ENCODE results near the gene SPATA12. TPM values are rescaled to one million over a fixed set of nuclear protein-coding genes. Genes with fewer than 3 reads are reported as not detected.

Gene SPATA12
- total and polyA plus RNA-seq, 2 of the 8 experiments (the other 6 are each of a cell fraction or from before 2014, with no cell fraction given): 0.19 to 0.97 TPM

GRCh38 chr3:57052662-57053061, 7.8 kb upstream of the SPATA12 start:
- 94% methylated on average over 5 of the region's 5 CpGs; no CpG with 5 or more reads in 1 of the 2 experiments for WGBS, 2 experiments (ENCODE audit: extremely low coverage in 1 of 2, insufficient coverage in 1 of 2, insufficient read length in 1 of 2, insufficient replicate concordance in 2 of 2, low coverage in 1 of 2, low lambda C conversion rate in 2 of 2, missing lambda C conversion rate in 1 of 2)
- Histone ChIP-seq H3K9me3 (ENCODE audit: insufficient read depth in 2 of 2, low read depth in 1 of 2, low read length in 1 of 2) (no peaks in the 10 kb centered on the region), H3K27me3 (replicated peaks in 1 of 4; ENCODE audit: control insufficient read depth in 3 of 4, extremely low read depth in 1 of 4, insufficient read depth in 3 of 4, low read length in 3 of 4) (no peaks in the 10 kb centered on the region), H3K79me2 (ENCODE audit: control insufficient read depth in 1 of 2, insufficient read depth in 2 of 2, low read length in 2 of 2) (no peaks in the 10 kb centered on the region), H2BK15ac (ENCODE audit: low read length) (no peak overlapping the region), H3K18ac (ENCODE audit: extremely low read depth, low read length) (no peak overlapping the region), H3K14ac (ENCODE audit: insufficient read length) (no peak overlapping the region), H4K91ac (replicated peaks; ENCODE audit: insufficient read length, low read length) (no peak overlapping the region), H3K23ac (ENCODE audit: insufficient read length) (no peak overlapping the region), H3K79me1 (ENCODE audit: low read depth, low read length) (no peaks in the 10 kb centered on the region), H3K4me3 (ENCODE audit: extremely low read depth in 1 of 4, insufficient read depth in 2 of 4, low read depth in 3 of 4, low read length in 4 of 4) (no peak overlapping the region), H3K4me2 (ENCODE audit: insufficient read depth in 1 of 2, low read depth in 2 of 2, low read length in 2 of 2) (no peak overlapping the region), H3K4ac (replicated peaks; ENCODE audit: insufficient read length, low read depth, low read length) (no peak overlapping the region), H4K20me1 (replicated peaks in 1 of 2; ENCODE audit: control insufficient read depth in 1 of 2, insufficient read depth in 2 of 2, low read length in 2 of 2) (peaks cover 0 to 1% of the 10 kb centered on the region in 2 experiments), H2AK5ac (ENCODE audit: low read depth, low read length) (no peak overlapping the region), H3K23me2 (ENCODE audit: low read depth, low read length) (no peaks in the 10 kb centered on the region), H2BK20ac (ENCODE audit: low read length) (no peak overlapping the region), H3K4me1 (replicated peaks in 1 of 4; ENCODE audit: control insufficient read depth in 3 of 4, insufficient read depth in 4 of 4, low read length in 3 of 4) (no peaks in the 10 kb centered on the region; a peak in 1 of 7 replicates), H3K36me3 (ENCODE audit: control insufficient read depth in 2 of 4, insufficient read depth in 4 of 4, low read length in 3 of 4) (no peaks in the 10 kb centered on the region), H2BK120ac (replicated peaks; ENCODE audit: low read depth, low read length) (no peak overlapping the region), H4K5ac (ENCODE audit: insufficient read length, low read depth, low read length) (no peak overlapping the region), H4K8ac (ENCODE audit: extremely low read depth, insufficient read depth, low read length) (no peak overlapping the region), H2BK5ac (ENCODE audit: low read depth, low read length) (no peak overlapping the region; the same call in none of the 2 replicates), H2BK12ac (ENCODE audit: low read depth, low read length) (no peak overlapping the region), H3K56ac (replicated peaks; ENCODE audit: insufficient read length, low read depth, low read length) (no peak overlapping the region), H2AFZ (ENCODE audit: low read length) (no peak overlapping the region), H3K27ac (ENCODE audit: low read depth, low read length) (no peak overlapping the region), H3K9ac (replicated peaks in 1 of 4; ENCODE audit: extremely low read depth in 1 of 4, low read depth in 3 of 4, low read length in 3 of 4) (no peak overlapping the region)
- CTCF ChIA-PET (ENCODE audit: partially characterized antibody): interaction anchor here (0.5 kb wide), 1 partner anchor 18 kb away, joined by 3 read pairs; no protein-coding TSS in a partner anchor
- FAIRE-seq (no peak), DNase-seq (ENCODE audit: low read depth in 1 of 2, low spot score in 2 of 2) (no peak)
- POLR2A ChIA-PET (ENCODE audit: partially characterized antibody): interaction anchor here (1.1 kb wide), 1 partner anchor 12 kb away, joined by 3 read pairs; no protein-coding TSS in a partner anchor
- no peak for TF ChIP-seq SP4 (IDR thresholded peaks at IDR 0.05; ENCODE audit: low read length)
- TF ChIP-seq JUND (IDR thresholded peaks at IDR 0.05; ENCODE audit: low read length): no peak
- TF ChIP-seq GTF2F1 (IDR thresholded peaks at IDR 0.05; ENCODE audit: borderline replicate concordance, low read depth, low read length): no peak
- no peak for TF ChIP-seq CBX8 (IDR thresholded peaks at IDR 0.05; ENCODE audit: borderline replicate concordance, low read depth, low read length)
- TF ChIP-seq POU5F1 (IDR thresholded peaks at IDR 0.05; ENCODE audit: low read depth, low read length): no peak
- no peak for TF ChIP-seq MAFK (IDR thresholded peaks at IDR 0.05; ENCODE audit: low read depth, low read length)
- no peak for TF ChIP-seq SP2 (IDR thresholded peaks at IDR 0.05; ENCODE audit: low read length)
- TF ChIP-seq CHD1 (IDR thresholded peaks at IDR 0.05; ENCODE audit: low read depth, low read length): no peak
- no peak for TF ChIP-seq JUN (IDR thresholded peaks at IDR 0.05; ENCODE audit: low read depth, low read length)
- no peak for TF ChIP-seq USF2 (IDR thresholded peaks at IDR 0.05; ENCODE audit: low read length)
- no peak for TF ChIP-seq EGR1 (IDR thresholded peaks at IDR 0.05; ENCODE audit: borderline replicate concordance, low read depth, low read length)
- no peak for TF ChIP-seq MAX (IDR thresholded peaks at IDR 0.05)
- no peak for TF ChIP-seq POLR2A (IDR thresholded peaks at IDR 0.05; ENCODE audit: control extremely low read depth in 1 of 2, low read depth in 2 of 2, low read length in 2 of 2)
- no peak for TF ChIP-seq PHF8 (conservative IDR thresholded peaks at IDR 0.05; ENCODE audit: low read depth, low read length)
